Measurements from ENCODE around the gene SLC46A3.
"Not testable (repeated sequence)": the region's sequence is repeated elsewhere in the genome, so short reads cannot be mapped to it uniquely, and the experiment has no call there.

SLC46A3 gene

DNA sequence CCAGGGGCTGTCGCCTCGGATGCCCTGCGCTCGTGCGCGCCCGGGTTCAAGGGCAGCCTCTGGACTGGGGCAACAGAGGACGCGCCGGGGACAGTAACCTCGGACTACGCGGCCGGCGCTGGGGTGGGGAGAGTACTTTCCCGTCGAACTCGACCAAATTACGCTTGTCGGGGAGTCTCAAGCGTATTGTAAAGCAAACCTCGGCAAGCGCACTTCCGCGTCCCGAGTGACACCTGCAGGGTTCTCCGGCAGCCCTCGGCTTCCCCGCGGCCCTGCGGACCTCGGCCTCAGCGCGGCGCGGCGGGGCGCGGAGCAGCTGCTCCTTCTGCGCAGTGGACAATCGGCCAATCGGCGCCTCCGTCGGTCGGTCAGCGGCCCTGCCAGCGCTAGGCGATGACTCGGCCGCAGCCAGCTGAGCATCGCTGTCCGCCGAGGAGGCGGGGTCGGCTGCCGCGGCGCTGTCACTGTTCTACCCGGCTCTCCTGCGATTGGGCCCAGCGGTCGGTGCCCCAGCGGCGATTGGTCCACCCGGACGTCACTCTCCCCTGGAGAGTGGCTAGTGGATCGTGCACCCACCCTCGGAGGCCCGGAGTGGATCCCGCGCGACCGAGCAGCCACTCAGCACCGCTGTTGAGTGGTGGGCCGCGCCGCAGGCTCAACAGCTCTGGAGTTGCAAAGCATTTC, at the start of gene SLC46A3:
TSS of gene SLC46A3 (minus strand) at position 428 of the 684 bp plus-strand sequence. CDS start 972 bp downstream, outside the sequence.
- peak; percentile 78 for DNase-seq

DNA sequence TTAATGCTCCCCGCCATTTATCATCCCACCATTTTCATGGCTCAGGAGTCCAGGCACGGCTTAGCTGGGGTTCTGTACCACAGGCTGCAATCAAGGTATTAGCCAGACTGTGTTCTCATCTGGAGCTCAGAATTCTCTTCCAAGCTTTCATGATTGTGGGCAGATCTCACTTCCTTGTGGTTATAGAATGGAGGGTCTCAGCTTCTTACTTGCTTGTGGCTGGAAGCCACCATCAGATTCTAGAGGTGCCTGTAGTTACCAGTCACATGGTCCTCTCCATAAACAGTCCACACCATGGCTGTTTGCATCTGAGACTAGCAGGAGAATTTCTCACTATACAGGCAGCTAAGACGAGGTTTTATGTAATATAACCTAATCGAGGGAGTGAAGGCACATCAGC, 45.1 kb upstream of the SLC46A3 start:
- DNase-seq = no peak

DNA sequence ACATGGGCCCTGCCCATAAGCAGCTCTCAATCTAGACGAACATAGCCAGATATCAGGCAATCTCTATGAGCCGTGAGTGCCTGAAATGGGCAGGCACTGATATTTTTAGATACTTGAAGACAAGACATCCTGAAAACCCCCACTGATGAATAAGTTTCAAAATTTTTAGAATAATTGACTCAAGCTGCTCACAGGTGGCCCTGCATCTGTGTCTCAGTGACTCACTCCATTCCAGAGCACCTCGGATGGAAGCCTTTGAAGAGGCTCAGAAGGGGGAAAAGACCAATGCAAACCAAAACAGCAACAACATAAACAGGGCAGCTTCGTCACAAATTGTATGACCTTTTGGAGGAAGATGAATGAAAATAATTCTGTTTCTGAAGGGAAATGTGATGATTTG, 42.8 kb upstream of the SLC46A3 start:
- no peak for DNase-seq

DNA sequence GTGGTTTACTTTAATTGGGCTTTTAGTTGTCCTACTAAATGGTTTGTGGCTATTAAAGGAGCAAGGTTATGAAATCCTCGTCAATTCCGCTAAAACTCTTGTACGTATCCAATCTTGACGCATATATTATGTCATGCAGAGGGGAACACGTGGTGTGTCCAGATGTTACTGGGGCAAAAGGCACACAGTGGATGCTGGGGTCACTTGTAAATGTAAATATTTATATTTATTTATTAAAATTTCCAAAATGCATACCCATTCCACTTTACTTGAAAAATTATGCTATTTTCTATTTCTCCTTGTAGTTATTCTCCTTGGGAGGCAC, 36.7 kb upstream of the SLC46A3 start:
- no peak for DNase-seq

GRCh38 chr13:28754698-28755545, 36.2 kb upstream of the SLC46A3 start:
- no peak for DNase-seq

DNA sequence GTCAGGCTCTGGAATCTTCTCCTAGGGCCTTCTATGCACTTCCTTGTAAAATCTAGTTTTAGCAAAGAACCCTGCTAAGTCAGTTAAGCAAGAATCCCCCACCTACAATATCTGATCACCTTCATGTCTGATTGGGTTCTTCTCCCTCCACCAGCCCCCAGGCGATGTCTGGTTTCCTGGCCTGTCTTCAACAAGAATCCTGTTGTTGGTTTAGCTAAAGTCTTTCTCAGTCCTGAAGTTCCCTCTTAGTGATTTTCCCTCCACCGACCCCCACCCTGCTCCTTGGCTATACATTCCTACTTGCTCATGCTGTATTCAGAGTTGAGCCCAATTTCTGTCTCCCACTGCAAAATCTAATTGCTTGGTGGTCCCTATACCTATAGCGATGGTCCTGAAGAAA, 35.2 kb upstream of the SLC46A3 start:
- DNase-seq = no peak

GRCh38 chr13:28753208-28753892, 34.6 kb upstream of the SLC46A3 start:
- peak; percentile 41 for DNase-seq

DNA sequence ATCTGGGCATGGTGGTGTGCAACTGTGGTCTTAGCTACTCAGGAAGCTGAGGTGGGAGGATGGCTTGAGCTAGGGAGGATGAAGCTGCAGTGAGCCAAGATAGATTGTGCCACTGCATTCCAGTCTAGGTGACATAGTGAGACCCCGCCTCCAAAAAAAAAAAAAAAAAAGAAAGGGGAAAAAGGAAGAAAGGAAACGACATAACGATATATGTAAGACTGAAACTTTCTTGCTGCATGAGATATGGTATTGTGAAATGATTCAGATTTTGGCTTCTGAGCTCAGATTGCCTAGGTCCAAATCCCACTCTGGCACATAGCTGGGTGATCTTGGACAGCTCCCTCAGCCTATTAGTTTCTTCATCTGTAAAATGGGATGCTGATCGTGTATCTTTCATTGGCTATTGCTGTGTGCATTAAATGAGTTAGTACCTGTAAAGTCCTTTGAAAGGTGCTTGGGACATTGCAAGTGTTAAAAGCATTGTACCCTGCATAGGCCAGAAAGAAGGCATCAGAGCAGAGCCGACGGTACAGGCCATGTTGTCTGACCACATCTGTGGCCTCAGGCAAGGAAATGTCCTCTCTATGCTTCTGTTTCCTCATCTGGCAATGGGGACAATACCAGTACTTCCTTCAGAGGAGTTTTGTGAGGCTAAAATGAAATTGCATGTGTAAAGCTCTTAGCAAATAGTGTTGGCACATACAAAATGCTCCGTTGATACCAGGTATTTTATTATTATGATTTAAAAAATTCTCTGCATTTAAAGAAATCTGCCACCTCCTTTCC, 32.6 kb upstream of the SLC46A3 start:
- no peak for DNase-seq

DNA sequence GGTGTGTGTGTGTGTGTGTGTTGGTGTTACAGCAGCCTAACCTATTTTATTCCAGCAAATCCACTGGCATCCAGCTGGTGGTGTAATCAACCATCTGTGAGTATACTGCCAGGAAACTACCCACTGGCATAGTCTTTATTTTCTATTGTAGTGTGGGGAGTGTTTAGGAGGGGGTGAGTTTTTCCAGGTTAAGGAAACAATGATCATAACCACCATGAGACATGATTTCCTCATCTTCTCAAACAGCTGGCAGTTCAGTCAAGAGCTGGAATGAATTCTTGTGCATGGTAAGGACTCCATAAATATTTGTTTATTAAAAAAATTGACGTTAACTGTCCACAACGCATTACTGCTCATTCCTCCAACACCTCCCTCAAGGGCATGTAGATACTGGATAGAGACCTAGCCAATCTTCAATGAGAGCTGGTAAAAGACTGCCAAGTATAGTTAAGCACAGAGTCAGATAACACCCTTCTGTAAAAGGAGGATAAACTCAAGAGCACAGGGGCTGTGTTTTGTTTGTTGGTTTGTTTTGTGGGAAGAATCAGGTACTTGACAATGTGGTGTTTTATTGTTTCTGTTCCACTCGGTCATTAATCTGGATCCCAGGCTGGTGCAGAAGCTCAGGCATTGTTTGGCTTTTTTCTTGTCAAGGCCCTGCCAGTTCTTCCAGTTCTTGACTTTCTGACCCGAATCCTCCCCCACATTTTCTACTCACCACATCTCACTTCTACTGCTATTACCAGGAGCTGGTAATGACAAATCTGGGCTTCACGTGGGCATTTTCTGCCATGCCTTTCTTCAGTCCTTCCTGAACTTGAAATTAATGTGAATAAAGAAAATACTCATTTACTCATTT, 31.6 kb upstream of the SLC46A3 start:
- no peak for DNase-seq

DNA sequence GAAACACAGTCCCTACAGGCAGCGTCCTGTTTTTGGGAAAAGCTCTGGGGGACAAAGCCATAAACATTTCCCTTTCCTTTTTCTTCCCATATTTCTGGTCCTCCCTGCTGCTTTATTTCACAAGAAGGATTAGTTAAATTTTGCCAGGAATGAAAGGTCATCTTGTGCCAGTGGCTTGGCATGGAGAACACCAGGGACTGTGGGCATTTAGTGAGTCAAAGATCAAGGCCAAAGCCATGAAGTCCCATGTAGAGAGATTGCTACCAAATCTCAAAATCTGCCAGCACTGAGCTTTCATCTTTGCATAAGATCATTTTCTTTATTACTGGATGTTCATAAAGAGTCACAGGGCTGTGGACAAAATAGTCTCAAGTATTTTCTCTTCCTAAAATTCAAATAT, 29.1 kb upstream of the SLC46A3 start:
- no peak for DNase-seq

GRCh38 chr13:28746287-28746612, 27.5 kb upstream of the SLC46A3 start:
- no peak for DNase-seq

DNA sequence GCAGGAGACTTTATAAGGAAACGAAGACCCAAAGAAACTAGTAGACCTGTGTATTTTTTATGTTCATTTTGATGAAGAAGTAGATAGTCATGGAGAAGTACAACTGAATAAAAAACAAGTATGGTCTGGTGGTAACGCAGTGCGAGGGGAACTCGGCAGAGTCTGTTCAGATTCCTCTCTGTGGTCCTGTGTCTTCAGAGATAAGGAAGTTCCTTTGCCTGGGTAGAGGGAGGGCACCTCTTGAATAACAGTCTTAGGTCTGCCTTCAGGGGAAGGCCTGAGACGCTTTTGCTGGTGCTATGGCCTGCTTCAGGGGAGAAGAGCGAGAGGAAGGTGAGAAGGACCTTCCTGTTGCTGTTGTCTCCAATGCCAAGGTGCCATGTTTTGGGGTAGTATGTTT, 25.9 kb upstream of the SLC46A3 start:
- DNase-seq = no peak

GRCh38 chr13:28744091-28744536, 25.3 kb upstream of the SLC46A3 start:
- DNase-seq = no peak

DNA sequence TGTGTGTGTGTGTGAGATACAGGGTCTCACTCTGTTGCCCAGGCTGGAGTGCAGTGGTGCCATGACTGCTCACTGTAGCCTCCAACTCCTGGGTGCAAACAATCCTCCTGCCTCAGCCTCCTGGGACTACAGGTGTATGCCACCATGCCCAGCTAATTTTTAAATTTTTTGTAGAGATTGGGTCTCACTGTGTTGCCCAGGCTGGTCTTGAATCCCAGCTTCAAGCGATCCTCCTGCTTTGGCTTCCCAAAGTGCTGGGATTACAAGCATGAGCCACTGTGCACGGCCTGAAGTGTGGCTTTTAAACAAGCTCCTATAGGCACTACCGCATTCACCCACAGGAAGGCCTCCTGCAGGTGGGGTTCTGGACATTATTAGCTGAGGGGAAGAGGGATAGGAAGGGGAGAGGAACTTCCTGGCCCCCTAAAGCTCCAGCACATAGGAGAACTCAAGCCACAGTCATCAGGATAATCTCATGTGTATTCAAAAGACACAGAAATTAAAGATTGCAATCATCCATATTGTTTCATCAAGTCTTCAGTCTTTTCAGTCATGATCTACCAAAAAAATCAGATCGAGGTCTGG, 24.8 kb upstream of the SLC46A3 start:
- DNase-seq = no peak

- DNase-seq = no peak
Measured at GRCh38 chr13:28743020-28743419, 24.2 kb upstream of the SLC46A3 start.

- not testable (repeated sequence) for DNase-seq
Measured at GRCh38 chr13:28742445-28742844, 23.7 kb upstream of the SLC46A3 start.

DNA sequence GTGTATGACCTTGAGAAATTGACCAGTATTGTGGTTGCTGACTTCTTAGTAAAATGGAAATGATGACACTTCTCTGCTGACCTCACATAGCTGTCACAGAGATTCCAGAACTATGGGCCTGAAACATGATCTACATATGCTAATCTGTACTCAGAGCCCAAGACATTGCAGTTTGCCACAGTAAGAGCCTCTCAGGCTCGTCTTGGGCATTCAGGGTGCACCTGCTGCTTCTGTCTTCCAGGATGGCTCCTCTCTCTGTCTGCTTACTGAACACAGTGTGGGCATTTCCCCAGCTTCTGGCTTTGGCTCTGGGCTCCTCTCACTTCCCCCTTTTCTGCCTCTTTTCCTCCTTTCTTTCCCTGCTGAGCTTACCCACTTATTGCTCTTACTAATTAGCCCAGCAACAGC, 22.3 kb upstream of the SLC46A3 start:
- no peak for DNase-seq

DNA sequence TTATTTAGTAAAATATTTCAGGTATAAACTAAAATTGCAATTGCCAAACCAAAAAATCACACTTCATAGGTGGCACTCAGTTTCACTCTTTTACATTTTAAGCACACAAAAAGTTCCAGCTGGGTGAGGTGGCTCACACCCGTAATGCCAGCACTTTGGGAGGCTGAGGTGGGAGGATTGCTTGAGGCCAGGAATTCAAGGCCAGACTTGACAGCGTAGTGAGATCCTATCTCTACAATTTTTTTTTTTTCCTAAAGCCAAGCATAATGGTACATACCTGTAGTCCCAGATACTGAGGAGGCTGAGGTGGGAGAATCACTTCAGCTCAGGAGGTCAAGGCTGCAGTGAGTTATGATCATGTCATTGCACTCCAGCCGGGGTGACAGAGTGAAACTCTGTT, 20.6 kb upstream of the SLC46A3 start:
- no peak for DNase-seq

DNA sequence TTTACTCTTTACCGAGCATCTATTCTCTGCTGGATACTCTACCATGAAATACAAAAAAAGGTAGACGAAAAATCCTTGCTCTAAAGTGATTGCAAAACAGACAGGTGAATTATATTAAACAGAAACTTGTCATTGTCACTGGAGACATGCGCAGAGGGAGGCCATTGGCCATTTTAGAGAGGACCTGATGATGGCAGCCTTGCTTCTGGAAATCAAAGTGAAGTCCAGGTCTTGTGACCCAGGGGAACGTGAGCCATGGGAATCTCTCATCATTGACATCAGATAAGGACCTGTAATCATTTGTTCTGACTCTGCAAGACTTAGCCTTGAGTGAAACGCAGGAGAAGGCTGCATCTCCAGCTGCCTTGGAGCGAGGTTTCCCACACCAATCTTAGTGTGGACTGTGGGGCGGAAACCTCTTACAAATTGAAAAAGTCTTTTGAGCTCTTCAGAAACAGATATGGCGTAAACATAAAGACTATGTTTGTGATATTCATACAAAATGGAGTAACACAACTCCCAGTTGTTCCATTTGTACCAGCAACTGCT, 16.8 kb upstream of the SLC46A3 start:
- no peak for DNase-seq

DNA sequence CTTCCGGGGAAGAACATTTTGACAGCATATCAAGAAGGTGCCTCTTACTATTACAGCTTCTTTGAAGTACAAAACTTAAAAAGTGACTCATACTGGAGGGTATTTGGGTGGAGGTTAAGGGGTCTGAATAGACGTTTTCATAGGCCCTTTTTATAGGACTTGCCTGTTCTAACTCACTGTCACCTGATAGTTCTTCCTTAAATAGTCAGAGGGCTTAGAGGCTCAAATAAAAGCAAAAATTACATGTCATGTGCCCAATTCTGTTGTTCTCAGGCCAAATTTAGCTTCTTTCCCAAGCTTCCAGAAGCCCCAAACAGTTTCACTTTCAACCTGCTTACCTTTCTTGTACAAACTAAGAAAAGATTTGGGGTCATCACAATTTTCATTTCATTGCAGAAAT, 16.1 kb upstream of the SLC46A3 start:
- DNase-seq = no peak

DNA sequence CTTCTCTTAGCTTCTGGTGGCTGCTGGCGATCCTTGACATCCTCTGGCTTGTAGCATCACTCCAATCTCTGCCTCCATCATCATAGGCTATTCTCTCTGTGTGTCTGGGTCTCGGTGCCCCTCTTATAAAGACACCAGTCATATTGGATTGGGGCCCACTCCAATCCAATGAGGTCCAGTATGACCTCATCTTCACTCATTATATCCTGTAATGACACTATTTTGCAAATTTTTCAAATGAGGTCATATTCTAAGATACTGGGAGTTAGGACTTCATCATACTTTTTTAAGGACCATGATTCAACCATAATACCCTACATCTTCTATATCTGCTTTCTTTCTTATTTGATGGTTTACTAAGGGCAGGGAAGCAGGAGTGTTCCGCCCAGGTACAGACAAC, 12.0 kb upstream of the SLC46A3 start:
- DNase-seq = no peak
